Measurements from ENCODE around the gene ST3GAL2.

The ST3GAL2 gene

GRCh38 chr16:70444249-70445063 is 5.6 kb upstream of the ST3GAL2 start:
- Histone ChIP-seq H3K27ac (no peak overlapping the region), H3K9me3 (replicated peaks in 1 of 11) (no peaks in the 10 kb centered on the region), H3K9ac (no peak overlapping the region), H3K4me2 (no peak overlapping the region), H4K20me1 (no peaks in the 10 kb centered on the region), H3K4me3 (no peak overlapping the region), H3K4me1 (peaks cover 5 to 18% (median 14%) of the 10 kb centered on the region in 10 experiments; a peak in 17 of 20 replicates), H3K36me3 (no peaks in the 10 kb centered on the region), H3K27me3 (no peaks in the 10 kb centered on the region)
- TF ChIP-seq Cebpa-rat (IDR thresholded peaks at IDR 0.05), result no peak

GRCh38 chr16:70442344-70442743 is 3.4 kb upstream of the ST3GAL2 start:
- H4K20me1 ChIP-seq, result peaks cover 0 to 10% (median 7%) of the 10 kb centered on the region in 11 experiments; a peak in 14 of 22 replicates
- H3K9me3 ChIP-seq (replicated peaks in 1 of 11), result no peaks in the 10 kb centered on the region
- H3K9ac ChIP-seq, result no peak overlapping the region
- no peaks in the 10 kb centered on the region for H3K36me3 ChIP-seq
- H3K27me3 ChIP-seq, result no peaks in the 10 kb centered on the region
- peaks cover 14 to 27% (median 25%) of the 10 kb centered on the region in 10 experiments for H3K4me1 ChIP-seq
- TF ChIP-seq Cebpa-rat (IDR thresholded peaks at IDR 0.05), result no peak
- H3K4me3 ChIP-seq, result no peak overlapping the region
- H3K27ac ChIP-seq, result no peak overlapping the region
- no peak overlapping the region for H3K4me2 ChIP-seq

GRCh38 chr16:70441406-70441990 is 2.6 kb upstream of the ST3GAL2 start:
- Histone ChIP-seq H3K9me3 (replicated peaks in 1 of 11) (no peaks in the 10 kb centered on the region), H3K4me2 (no peak overlapping the region), H4K20me1 (peaks cover 0 to 18% (median 14%) of the 10 kb centered on the region in 11 experiments; a peak in 17 of 22 replicates), H3K4me3 (no peak overlapping the region), H3K36me3 (no peaks in the 10 kb centered on the region), H3K27ac (no peak overlapping the region), H3K27me3 (no peaks in the 10 kb centered on the region), H3K4me1 (peaks cover 22 to 28% (median 27%) of the 10 kb centered on the region in 10 experiments), H3K9ac (no peak overlapping the region)
- TF ChIP-seq Cebpa-rat (IDR thresholded peaks at IDR 0.05), result no peak

- H3K27ac ChIP-seq, result 0 out of 22 replicates have a peak overlapping the region, but pooled peaks of 1 of the 11 experiments have one; percentile 85
- peak overlapping the region in 9 of 10 experiments; percentile 72 to 85 (median 81); a peak in 12 of 20 replicates for H3K4me3 ChIP-seq
- H3K9me3 ChIP-seq (replicated peaks in 1 of 11), result no peaks in the 10 kb centered on the region
- peak overlapping the region in 5 of 11 experiments; percentile 83 to 95 (median 87); a peak in 8 of 22 replicates for H3K9ac ChIP-seq
- H3K27me3 ChIP-seq, result no peaks in the 10 kb centered on the region
- peaks cover 34 to 40% (median 37%) of the 10 kb centered on the region in 10 experiments for H3K4me1 ChIP-seq
- no peak for TF ChIP-seq Cebpa-rat (IDR thresholded peaks at IDR 0.05)
- peak overlapping the region; percentile 80 to 99 (median 94) for H3K4me2 ChIP-seq
- H3K36me3 ChIP-seq, result peaks cover 0 to 5% (median 2%) of the 10 kb centered on the region in 11 experiments; a peak in 7 of 22 replicates
- H4K20me1 ChIP-seq, result peaks cover 2 to 28% (median 16%) of the 10 kb centered on the region in 11 experiments; a peak in 17 of 22 replicates
Measured at GRCh38 chr16:70440009-70440692, 1.3 kb upstream of the ST3GAL2 start.

- Histone ChIP-seq H3K9ac (peak overlapping the region; percentile 78 to 95 (median 84)), H4K20me1 (peaks cover 6 to 44% (median 24%) of the 10 kb centered on the region in 11 experiments; a peak in 18 of 22 replicates), H3K4me2 (peak overlapping the region; percentile 86 to 100 (median 98)), H3K9me3 (replicated peaks in 1 of 11) (no peaks in the 10 kb centered on the region), H3K36me3 (peaks cover 6 to 16% (median 10%) of the 10 kb centered on the region in 11 experiments; a peak in 15 of 22 replicates), H3K27ac (peak overlapping the region in 10 of 11 experiments; percentile 66 to 88 (median 80); a peak in 19 of 22 replicates), H3K4me3 (peak overlapping the region; percentile 72 to 85 (median 79)), H3K4me1 (peaks cover 49 to 56% (median 53%) of the 10 kb centered on the region in 10 experiments), H3K27me3 (no peaks in the 10 kb centered on the region)
- no peak for TF ChIP-seq Cebpa-rat (IDR thresholded peaks at IDR 0.05)
Measured at GRCh38 chr16:70438585-70438968, 323 bp downstream of the ST3GAL2 start.

- Histone ChIP-seq H3K9ac (peak overlapping the region; percentile 78 to 95 (median 84)), H3K4me3 (peak overlapping the region; percentile 72 to 85 (median 79)), H3K4me2 (peak overlapping the region; percentile 86 to 100 (median 98)), H3K27ac (peak overlapping the region in 10 of 11 experiments; percentile 66 to 88 (median 80); a peak in 19 of 22 replicates), H4K20me1 (peaks cover 6 to 51% (median 31%) of the 10 kb centered on the region in 11 experiments; a peak in 18 of 22 replicates), H3K9me3 (replicated peaks in 1 of 11) (no peaks in the 10 kb centered on the region), H3K4me1 (peaks cover 56 to 63% (median 60%) of the 10 kb centered on the region in 10 experiments), H3K27me3 (no peaks in the 10 kb centered on the region), H3K36me3 (peaks cover 6 to 16% (median 10%) of the 10 kb centered on the region in 11 experiments; a peak in 15 of 22 replicates)
- no peak for TF ChIP-seq Cebpa-rat (IDR thresholded peaks at IDR 0.05)
Measured at GRCh38 chr16:70437582-70438557, 1.0 kb downstream of the ST3GAL2 start.

GRCh38 chr16:70437017-70437581 is 1.8 kb downstream of the ST3GAL2 start:
- peaks cover 6 to 16% (median 10%) of the 10 kb centered on the region in 11 experiments; a peak in 15 of 22 replicates for H3K36me3 ChIP-seq
- TF ChIP-seq Cebpa-rat (IDR thresholded peaks at IDR 0.05), result no peak
- H3K4me1 ChIP-seq, result peaks cover 64 to 70% (median 68%) of the 10 kb centered on the region in 10 experiments
- H4K20me1 ChIP-seq, result peaks cover 6 to 56% (median 33%) of the 10 kb centered on the region in 11 experiments; a peak in 18 of 22 replicates
- peak overlapping the region in 8 of 11 experiments; percentile 76 to 88 (median 82); a peak in 15 of 22 replicates for H3K27ac ChIP-seq
- peak overlapping the region; percentile 78 to 95 (median 84); a peak in 19 of 22 replicates for H3K9ac ChIP-seq
- H3K4me3 ChIP-seq, result peak overlapping the region; percentile 72 to 85 (median 79)
- no peaks in the 10 kb centered on the region for H3K9me3 ChIP-seq (replicated peaks in 1 of 11)
- peak overlapping the region; percentile 86 to 100 (median 98) for H3K4me2 ChIP-seq
- H3K27me3 ChIP-seq, result no peaks in the 10 kb centered on the region

All from BLaER1 treated with 17β-estradiol and CSF1 and Interleukin-3, amounts not matched to agents 10 nM and 100 nM (cell line).